GM12878 (cell line): ENCODE data around the gene SRSF5. TPM values are rescaled to one million over a fixed set of nuclear protein-coding genes. Genes with fewer than 3 reads are reported as not detected.

Experiments used
- ATAC-seq: fragments of 200-7000 bp; cut with Tn5 transposase; 3 replicates; pipeline ENCODE4 v1.9.1; 2020; ENCODE audit warnings: mild to moderate bottlenecking, moderate library complexity
- BruUV-seq: library from RNA; stranded (reverse); fragments of 400-500 nt; replicated peaks from 2 replicates; lab custom pipeline; 2021; lab: Mats Ljungman, UMichigan
- CTCF ChIA-PET: fragments of 300-600 bp; sonication (Branson Sonifier 250); formaldehyde crosslinking; extraction: SDS; loops from one replicate; lab custom pipeline; 2021; ENCODE audit warnings: inconsistent platforms; lab: Yijun Ruan, JAX
- POLR2A ChIA-PET: fragments of 350-600 bp; formaldehyde crosslinking; extraction: SDS; loops from one replicate; lab custom pipeline; 2021; ENCODE audit warnings: inconsistent platforms; lab: Charles Lee
- RAD21 ChIA-PET: fragments of 300-600 bp; sonication (Branson Sonifier 250); formaldehyde crosslinking; loops from one replicate; lab custom pipeline; 2023; ENCODE audit warnings: antibody characterized with exemption; ENCODE audit not compliant: unreplicated experiment; lab: Charles Lee
- SMC1A ChIA-PET: fragments of 300-600 bp; sonication (Branson Sonifier 250); formaldehyde crosslinking; loops from one replicate; lab custom pipeline; 2023; ENCODE audit not compliant: unreplicated experiment, uncharacterized antibody; lab: Charles Lee
- DNase-seq: peaks from one replicate; pipeline ENCODE4 v3.0.0-alpha.2; 2011; ENCODE audit warnings: low read depth, low spot score
- FAIRE-seq: peaks from 3 replicates; lab custom pipeline; 2011; peaks lifted over from hg19 to GRCh38; lab: Jason Lieb, UNC
- H2AFZ ChIP-seq: 2 replicates; pipeline ENCODE4 v1.6.0; 2011; ENCODE audit warnings: low read depth, low read length, control low read depth; ENCODE audit not compliant: control insufficient read depth
- H3K27ac ChIP-seq: 2 replicates; pipeline ENCODE4 v1.5.1; 2011; ENCODE audit warnings: control low read depth; ENCODE audit not compliant: control insufficient read depth, insufficient read depth
- H3K27me3 ChIP-seq, 2 experiments: replicated peaks in 1 of 2; 2 replicates each; pipeline versions ENCODE4 v1.6.0 to v1.6.1; 2011; ENCODE audit warnings: low read length in 1 of 2; ENCODE audit not compliant: control insufficient read depth in 2 of 2, insufficient read depth in 2 of 2
- H3K36me3 ChIP-seq, 2 experiments: 2 replicates each; pipeline ENCODE4 v1.5.1; 2011; ENCODE audit warnings: low read length in 1 of 2; ENCODE audit not compliant: control insufficient read depth in 2 of 2, insufficient read depth in 2 of 2
- H3K4me1 ChIP-seq: 2 replicates; pipeline ENCODE4 v1.6.1; 2011; ENCODE audit warnings: mild to moderate bottlenecking, low read length, moderate library complexity, mixed read lengths; ENCODE audit not compliant: control insufficient read depth, insufficient read depth
- H3K4me2 ChIP-seq: 2 replicates; pipeline ENCODE4 v1.6.0; 2011; ENCODE audit warnings: control low read depth; ENCODE audit not compliant: control insufficient read depth, insufficient read depth
- H3K4me3 ChIP-seq: fragments of 200-600 bp; sonication (generic); 2 replicates; pipeline ENCODE4 v1.5.1; 2016
- H3K79me2 ChIP-seq: 2 replicates; pipeline ENCODE4 v1.6.0; 2011; ENCODE audit warnings: low read length; ENCODE audit not compliant: control insufficient read depth, insufficient read depth
- H3K9ac ChIP-seq: 2 replicates; pipeline ENCODE4 v1.8.0; 2011; ENCODE audit warnings: low read length, control low read depth, mixed read lengths; ENCODE audit not compliant: control insufficient read depth, insufficient read depth
- H3K9me3 ChIP-seq: replicated peaks from 3 replicates; pipeline ENCODE4 v1.5.1; 2011; ENCODE audit warnings: mild to moderate bottlenecking, low read length; ENCODE audit not compliant: control insufficient read depth, insufficient read depth
- H4K20me1 ChIP-seq: 2 replicates; pipeline ENCODE4 v1.6.0; 2011; ENCODE audit not compliant: control insufficient read depth, insufficient read depth
- BACH1 ChIP-seq: fragments of 450-650 bp; IDR thresholded peaks from 2 replicates; pipeline ENCODE4 v1.6.1; 2017; ENCODE audit warnings: mild to moderate bottlenecking, borderline replicate concordance
- CEBPB ChIP-seq, 2 experiments: fragments of 150-350 bp in 1 of 2; IDR thresholded peaks; 2 replicates each; pipeline ENCODE4 v1.6.1; 2012 to 2014; ENCODE audit warnings: low read depth in 2 of 2, low read length in 2 of 2, borderline replicate concordance in 1 of 2, inconsistent platforms in 1 of 2
- CHD1 ChIP-seq: IDR thresholded peaks from 2 replicates; pipeline ENCODE4 v1.6.1; 2012; ENCODE audit warnings: low read depth, low read length, improper control_type of control experiment
- ELK1 ChIP-seq: IDR thresholded peaks from 2 replicates; pipeline ENCODE4 v1.6.1; 2012; ENCODE audit warnings: low read depth, low read length, improper control_type of control experiment
- PBX3 ChIP-seq: IDR thresholded peaks from 2 replicates; pipeline ENCODE4 v1.6.1; 2011; ENCODE audit warnings: mild to moderate bottlenecking, low read depth, low read length, moderate library complexity; ENCODE audit not compliant: insufficient replicate concordance
- POU2F2 ChIP-seq: IDR thresholded peaks from 3 replicates; pipeline ENCODE4 v1.6.1; 2011; ENCODE audit warnings: low read depth, mild to moderate bottlenecking, low read length, borderline replicate concordance
- RELB ChIP-seq: fragments of 450-650 bp; IDR thresholded peaks from 2 replicates; pipeline ENCODE4 v1.6.1; 2017; ENCODE audit warnings: low read depth, mild to moderate bottlenecking, moderate library complexity
- RFX5 ChIP-seq: IDR thresholded peaks from 2 replicates; pipeline ENCODE4 v1.6.1; 2011; ENCODE audit warnings: low read depth, low read length, improper control_type of control experiment
- YBX1 ChIP-seq: fragments of 450-650 bp; IDR thresholded peaks from 2 replicates; pipeline ENCODE4 v1.6.1; 2016; ENCODE audit warnings: antibody characterized with exemption
- ZBTB33 ChIP-seq: fragments of 450-650 bp; IDR thresholded peaks from 2 replicates; pipeline ENCODE4 v1.6.1; 2017; ENCODE audit warnings: mild to moderate bottlenecking
- WGBS: methylation state at CpG from one replicate; pipeline ENCODE4 v1.1.6; 2016; ENCODE audit warnings: low lambda C conversion rate; ENCODE audit not compliant: insufficient replicate concordance, insufficient coverage; ENCODE audit errors: missing lambda C conversion rate; 5-methylcytosine and 5-hydroxymethylcytosine counted together
- in situ Hi-C: fragments of 300-500 bp; cut with MboI; formaldehyde crosslinking; loops from 9 replicates; pipeline ENCODE4 v1.14.3; 2018; ENCODE audit warnings: mixed read lengths
- intact Hi-C: fragments of 100-400 bp; cut with micrococcal nuclease; formaldehyde crosslinking; loops from one replicate; pipeline ENCODE4 v1.14.2; 2022; ENCODE audit not compliant: unreplicated experiment
- polyA plus RNA-seq, 11 experiments: library from polyadenylated mRNA; depleted of rRNA in 4 of 11; unstranded in 6 of 11; stranded (reverse) in 5 of 11; fragments of >200 nt; fragmentation: Nextera tagmentation in 4 of 11; fragmentation: Illumina TruSeq in 1 of 11; extraction: Ambion mirVana in 4 of 11; extraction: Trizol in 1 of 11; gene quantifications; 1 replicate in 1 of 11; 2 replicates in 10 of 11; pipeline versions ENCODE4 v1.2.1 to v1.2.3, GENCODE V29; 2011 to 2016; ENCODE audit warnings: inconsistent platforms in 2 of 11, missing spikeins in 2 of 11, low read depth in 1 of 11
- total RNA-seq, 4 experiments: library from RNA; depleted of rRNA in 3 of 4; stranded (reverse); fragments of >200 nt in 3 of 4; fragmentation: Illumina TruSeq in 1 of 4; extraction: Trizol in 1 of 4; gene quantifications; 2 replicates each; pipeline versions ENCODE4 v1.2.1 to v1.2.3, GENCODE V29; 2013 to 2021

Gene SRSF5
- total and polyA plus RNA-seq, 10 of the 15 experiments (the other 5 are each of a cell fraction or from before 2014, with no cell fraction given), result 136 to 453 (median 275) TPM

- TF ChIP-seq CHD1 (no peak), RELB (no peak), POU2F2 (no peak), YBX1 (no peak), ZBTB33 (no peak)
These were observed 28.7 kb downstream of the SRSF5 start (continued) for GRCh38 chr14:69795691-69796090.

- Histone ChIP-seq H2AFZ (no peak within 1 kb of the TSS), H4K20me1 (no peaks in the 10 kb centered on the region), H3K4me2 (no peak within 1 kb of the TSS), H3K4me1 (no peaks in the 10 kb centered on the region), H3K79me2 (no peaks in the 10 kb centered on the region), H3K9ac (no peak within 1 kb of the TSS), H3K9me3 (no peaks in the 10 kb centered on the region), H3K4me3 (no peak within 1 kb of the TSS), H3K36me3 (no peaks in the 10 kb centered on the region), H3K27me3 (no peaks in the 10 kb centered on the region), H3K27ac (no peak within 1 kb of the TSS)
- ChIA-PET SMC1A (no interaction called here), RAD21 (no interaction called here), POLR2A (no interaction called here), CTCF (no interaction called here)
- in situ Hi-C loops (no loop called here), intact Hi-C loops (no loop called here)
- FAIRE-seq, result no peak
- WGBS, result 44% methylated on average over 11 of the region's 11 CpGs
- no TSS peak for BruUV-seq
- ATAC-seq, result no peak
- TF ChIP-seq BACH1, result no peak
- TF ChIP-seq CEBPB (IDR thresholded peaks at IDR 0.05; ENCODE audit: borderline replicate concordance in 1 of 2, low read depth in 2 of 2, low read length in 2 of 2), result no peak
- TF ChIP-seq PBX3, result no peak
- no peak for TF ChIP-seq ELK1
- no peak for TF ChIP-seq RFX5
- no peak for DNase-seq
These were observed 30.0 kb downstream of the SRSF5 start, which contains the start of gene SLC10A1 for GRCh38 chr14:69796797-69797500. SLC10A1 (minus strand) TSS chr14:69797241; CDS start chr14:69797155, 86 bp downstream.
